CD4-positive, alpha-beta T cell (primary cell): ENCODE results near the gene SOX4. TPM values are rescaled to one million over a fixed set of nuclear protein-coding genes. Genes with fewer than 3 reads are reported as not detected.

Source experiments
- ATAC-seq: fragments of 200-7000 bp; cut with Tn5 transposase; one replicate; pipeline ENCODE4 v1.10.0; 2022; ENCODE audit warnings: mild to moderate bottlenecking; ENCODE audit not compliant: poor library complexity
- CTCF ChIA-PET: fragments of 350-600 bp; sonication (Branson Sonifier 250); formaldehyde crosslinking; loops from one replicate; lab custom pipeline; 2021; ENCODE audit warnings: antibody characterized with exemption, inconsistent platforms; lab: Charles Lee
- POLR2A ChIA-PET: fragments of 350-600 bp; sonication (Branson Sonifier 250); formaldehyde crosslinking; loops from one replicate; lab custom pipeline; 2021; ENCODE audit warnings: antibody characterized with exemption, inconsistent platforms; lab: Charles Lee
- DNase-seq, 14 experiments: peaks; one replicate each; pipeline ENCODE4 v3.0.0-alpha.2; 2013 to 2020; ENCODE audit warnings: mixed read lengths in 2 of 14
- H3K27ac ChIP-seq, 2 donors: one replicate each; pipeline versions ENCODE4 v1.5.1 to v1.7.0; 2013; ENCODE audit warnings: low read length in 2 of 2, low read depth in 1 of 2, mild to moderate bottlenecking in 1 of 2
- H3K27me3 ChIP-seq, 2 experiments: 1 replicate in 1 of 2; 2 replicates in 1 of 2; pipeline versions ENCODE4 v1.6.1 to v1.7.0; 2013; ENCODE audit warnings: low read length in 2 of 2, control low read depth in 1 of 2, mild to moderate bottlenecking in 1 of 2, moderate library complexity in 1 of 2; ENCODE audit not compliant: insufficient read depth in 2 of 2, control insufficient read depth in 1 of 2
- H3K36me3 ChIP-seq: one replicate; pipeline ENCODE4 v1.6.1; 2013; ENCODE audit warnings: low read length, control low read depth; ENCODE audit not compliant: insufficient read depth
- H3K4me1 ChIP-seq: one replicate; pipeline ENCODE4 v1.6.1; 2013; ENCODE audit warnings: low read length, control low read depth; ENCODE audit not compliant: insufficient read depth
- H3K4me3 ChIP-seq: one replicate; pipeline ENCODE4 v1.5.1; 2013; ENCODE audit warnings: mild to moderate bottlenecking, low read length, moderate library complexity
- H3K9me3 ChIP-seq, 2 experiments: 1 replicate in 1 of 2; 2 replicates in 1 of 2; pipeline versions ENCODE4 v1.6.1 to v1.7.0; 2013; ENCODE audit warnings: low read length in 2 of 2, mild to moderate bottlenecking in 2 of 2, control low read depth in 1 of 2, moderate library complexity in 1 of 2; ENCODE audit not compliant: control insufficient read depth in 1 of 2, insufficient read depth in 1 of 2
- H3K27ac Mint-ChIP-seq: one replicate; pipeline ENCODE4 v1.8.0; 2020; ENCODE audit warnings: mixed read lengths
- H3K27me3 Mint-ChIP-seq: one replicate; pipeline ENCODE4 v1.8.0; 2021; ENCODE audit warnings: mixed read lengths
- H3K36me3 Mint-ChIP-seq: one replicate; pipeline ENCODE4 v1.8.0; 2021; ENCODE audit warnings: low read depth, mixed read lengths
- H3K4me1 Mint-ChIP-seq: one replicate; pipeline ENCODE4 v1.8.0; 2021; ENCODE audit warnings: low read depth, mixed read lengths
- H3K4me3 Mint-ChIP-seq: one replicate; pipeline ENCODE4 v1.8.0; 2020; ENCODE audit warnings: mild to moderate bottlenecking, mixed read lengths
- H3K9me3 Mint-ChIP-seq: one replicate; pipeline ENCODE4 v1.8.0; 2020; ENCODE audit warnings: mixed read lengths
- intact Hi-C, 2 experiments: fragments of 100-400 bp; cut with DNase I in 1 of 2; cut with micrococcal nuclease in 1 of 2; formaldehyde crosslinking; loops; one replicate each; pipeline versions ENCODE4 v1.15.1 to v1.9.0; 2023 to 2025; cut with DNase I, micrococcal nuclease
- total RNA-seq, 174 experiments: library from RNA in 2 of 174; stranded (reverse) in 2 of 174; gene quantifications; one replicate each; pipeline ENCODE4 v1.2.3 and lab custom pipeline; 2021 to 2026
- TF ChIP-seq, protein P1 (sequence below): fragments of 200-600 bp; IDR thresholded peaks from one replicate; pipeline ENCODE4 v1.8.0; 2022; ENCODE audit warnings: antibody characterized with exemption, mild to moderate bottlenecking

SOX4 gene
- total RNA-seq, 2 experiments from 2014 or later, result 22.1 to 22.6 TPM

GRCh38 chr6:21633511-21634109, 40.1 kb downstream of the SOX4 start:
- H3K4me3 ChIP-seq, result no peak overlapping the region
- no peaks in the 10 kb centered on the region for H3K4me1 ChIP-seq
- no peak overlapping the region for H3K4me3 Mint-ChIP-seq
- intact Hi-C loops, result no loop called here
- no peaks in the 10 kb centered on the region for H3K36me3 Mint-ChIP-seq
- DNase-seq (no peak), ATAC-seq (no peak)
- H3K9me3 ChIP-seq, result peaks cover 0 to 3% of the 10 kb centered on the region in 2 experiments
- H3K9me3 Mint-ChIP-seq, result no peaks in the 10 kb centered on the region
- no peak overlapping the region for H3K27ac ChIP-seq
- no peaks in the 10 kb centered on the region for H3K4me1 Mint-ChIP-seq
- CTCF ChIA-PET, result no interaction called here
- H3K27ac Mint-ChIP-seq, result no peak overlapping the region
- H3K36me3 ChIP-seq, result no peaks in the 10 kb centered on the region
- no peaks in the 10 kb centered on the region for H3K27me3 ChIP-seq
- TF ChIP-seq, protein P1, sequence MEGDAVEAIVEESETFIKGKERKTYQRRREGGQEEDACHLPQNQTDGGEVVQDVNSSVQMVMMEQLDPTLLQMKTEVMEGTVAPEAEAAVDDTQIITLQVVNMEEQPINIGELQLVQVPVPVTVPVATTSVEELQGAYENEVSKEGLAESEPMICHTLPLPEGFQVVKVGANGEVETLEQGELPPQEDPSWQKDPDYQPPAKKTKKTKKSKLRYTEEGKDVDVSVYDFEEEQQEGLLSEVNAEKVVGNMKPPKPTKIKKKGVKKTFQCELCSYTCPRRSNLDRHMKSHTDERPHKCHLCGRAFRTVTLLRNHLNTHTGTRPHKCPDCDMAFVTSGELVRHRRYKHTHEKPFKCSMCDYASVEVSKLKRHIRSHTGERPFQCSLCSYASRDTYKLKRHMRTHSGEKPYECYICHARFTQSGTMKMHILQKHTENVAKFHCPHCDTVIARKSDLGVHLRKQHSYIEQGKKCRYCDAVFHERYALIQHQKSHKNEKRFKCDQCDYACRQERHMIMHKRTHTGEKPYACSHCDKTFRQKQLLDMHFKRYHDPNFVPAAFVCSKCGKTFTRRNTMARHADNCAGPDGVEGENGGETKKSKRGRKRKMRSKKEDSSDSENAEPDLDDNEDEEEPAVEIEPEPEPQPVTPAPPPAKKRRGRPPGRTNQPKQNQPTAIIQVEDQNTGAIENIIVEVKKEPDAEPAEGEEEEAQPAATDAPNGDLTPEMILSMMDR, result no peak
- no peaks in the 10 kb centered on the region for H3K27me3 Mint-ChIP-seq
- POLR2A ChIA-PET, result no interaction called here

DNA sequence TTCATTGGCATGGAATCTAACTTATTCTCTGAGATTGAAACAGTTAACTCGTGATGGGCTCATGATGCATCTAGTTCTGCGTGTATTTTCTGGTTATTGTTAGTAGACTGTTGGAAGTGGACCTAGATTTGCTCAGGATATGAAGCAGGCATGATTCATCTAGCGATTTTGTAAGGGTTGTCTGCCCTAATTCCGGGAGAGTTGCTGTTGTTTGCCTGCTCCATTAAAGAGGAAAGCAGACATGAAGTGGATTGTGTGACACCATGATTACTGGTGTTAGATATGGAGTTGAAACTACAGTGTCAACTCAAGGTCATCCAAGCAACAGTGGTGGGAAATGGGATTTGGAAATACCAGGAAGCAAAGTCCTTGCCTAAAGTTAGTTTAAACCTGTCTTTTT, 41.0 kb downstream of the SOX4 start:
- ChIA-PET CTCF (no interaction called here), POLR2A (no interaction called here)
- Mint-ChIP-seq H3K4me1 (no peaks in the 10 kb centered on the region), H3K36me3 (no peaks in the 10 kb centered on the region), H3K27ac (no peak overlapping the region), H3K9me3 (no peaks in the 10 kb centered on the region), H3K4me3 (no peak overlapping the region), H3K27me3 (no peaks in the 10 kb centered on the region)
- no peaks in the 10 kb centered on the region for H3K4me1 ChIP-seq
- no peak overlapping the region for H3K27ac ChIP-seq
- no peak for ATAC-seq
- no peak for DNase-seq
- TF ChIP-seq, protein P1, result no peak
- no peaks in the 10 kb centered on the region for H3K36me3 ChIP-seq
- intact Hi-C loops, result no loop called here
- no peak overlapping the region for H3K4me3 ChIP-seq
- H3K9me3 ChIP-seq, result peaks cover 0 to 3% of the 10 kb centered on the region in 2 experiments
- no peaks in the 10 kb centered on the region for H3K27me3 ChIP-seq

DNA sequence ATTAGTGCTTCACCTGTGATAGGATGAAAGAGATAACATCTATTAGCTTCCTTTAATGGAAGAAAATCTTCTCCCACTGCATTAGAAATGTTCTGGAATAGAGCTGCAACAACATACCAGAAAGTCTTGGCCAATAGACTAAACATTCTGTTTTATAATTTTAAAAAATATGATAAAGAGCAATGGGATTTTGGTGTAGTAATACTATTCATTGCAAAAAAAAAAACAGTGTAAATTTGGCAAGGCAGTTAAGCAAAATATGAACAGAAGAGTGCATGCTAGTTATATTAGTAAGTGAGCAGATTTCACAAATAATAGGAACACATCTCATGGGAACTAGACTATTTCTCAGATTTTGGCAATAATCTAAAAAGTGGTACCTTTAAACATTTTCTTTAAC, 43.3 kb downstream of the SOX4 start:
- CTCF ChIA-PET, result no interaction called here
- Mint-ChIP-seq H3K27ac (no peak overlapping the region), H3K27me3 (no peaks in the 10 kb centered on the region), H3K4me1 (no peaks in the 10 kb centered on the region), H3K9me3 (no peaks in the 10 kb centered on the region), H3K4me3 (no peak overlapping the region), H3K36me3 (no peaks in the 10 kb centered on the region)
- POLR2A ChIA-PET, result no interaction called here
- ATAC-seq (no peak), DNase-seq (no peak)
- intact Hi-C loops, result no loop called here
- Histone ChIP-seq H3K27me3 (no peaks in the 10 kb centered on the region), H3K4me1 (no peaks in the 10 kb centered on the region), H3K9me3 (peaks cover 0 to 3% of the 10 kb centered on the region in 2 experiments), H3K27ac (no peak overlapping the region), H3K4me3 (no peak overlapping the region), H3K36me3 (no peaks in the 10 kb centered on the region)
- TF ChIP-seq, protein P1, result no peak
